MM.1S (cell line): ENCODE measurements around the gene PRPF38A.

ENCODE experiments used
- CTCF ChIP-seq: fragments of 300-600 bp; sonication (generic); IDR thresholded peaks from 2 replicates; pipeline ENCODE4 v1.5.1; 2016; ENCODE audit warnings: antibody characterized with exemption, low read length, mixed read lengths
- EZH2 ChIP-seq: fragments of 300-600 bp; sonication (generic); optimal IDR thresholded peaks from 2 replicates; pipeline ENCODE3; 2017; ENCODE audit warnings: low read depth, mild to moderate bottlenecking, antibody characterized with exemption, low read length, mixed read lengths

- TF ChIP-seq CTCF (no peak), EZH2 (no peak)
Measured at GRCh38 chr1:52413410-52413989, 9.1 kb downstream of the PRPF38A start.
